Activated CD4-positive, alpha-beta memory T cell treated with anti-CD3 and anti-CD28 coated beads, Interleukin-2, amount 10 ng/mL, durations not matched to agents 7 days and 5 days (primary cell): ENCODE results near the gene FAIM2. TPM values are rescaled to one million over a fixed set of nuclear protein-coding genes. Genes with fewer than 3 reads are reported as not detected.

Source experiments
- CTCF ChIA-PET: fragments of 350-600 bp; sonication (Branson Sonifier 250); formaldehyde crosslinking; loops from one replicate; lab custom pipeline; 2021; ENCODE audit warnings: antibody characterized with exemption, inconsistent platforms; lab: Charles Lee
- POLR2A ChIA-PET: fragments of 350-600 bp; sonication (Branson Sonifier 250); formaldehyde crosslinking; loops from one replicate; lab custom pipeline; 2021; ENCODE audit warnings: antibody characterized with exemption; lab: Charles Lee
- DNase-seq: peaks from one replicate; pipeline ENCODE4 v3.0.0-alpha.2; 2020
- H3K27ac Mint-ChIP-seq: one replicate; pipeline ENCODE4 v1.8.0; 2021; ENCODE audit warnings: mild to moderate bottlenecking, mixed read lengths
- H3K27me3 Mint-ChIP-seq: one replicate; pipeline ENCODE4 v1.8.0; 2021; ENCODE audit warnings: mixed read lengths
- H3K36me3 Mint-ChIP-seq: one replicate; pipeline ENCODE4 v1.8.0; 2021; ENCODE audit warnings: low read depth, mixed read lengths
- H3K4me1 Mint-ChIP-seq: one replicate; pipeline ENCODE4 v1.8.0; 2021; ENCODE audit warnings: mixed read lengths
- H3K4me3 Mint-ChIP-seq: one replicate; pipeline ENCODE4 v1.8.0; 2021; ENCODE audit warnings: mild to moderate bottlenecking, mixed read lengths
- H3K9me3 Mint-ChIP-seq: one replicate; pipeline ENCODE4 v1.8.0; 2021; ENCODE audit warnings: mixed read lengths
- total RNA-seq, 2 experiments: library from RNA; stranded (reverse); gene quantifications; one replicate each; pipeline ENCODE4 v1.2.3, GENCODE V29; 2021

The FAIM2 gene
- total RNA-seq, 2 experiments from 2014 or later = 0.78 to 0.95 TPM

DNA sequence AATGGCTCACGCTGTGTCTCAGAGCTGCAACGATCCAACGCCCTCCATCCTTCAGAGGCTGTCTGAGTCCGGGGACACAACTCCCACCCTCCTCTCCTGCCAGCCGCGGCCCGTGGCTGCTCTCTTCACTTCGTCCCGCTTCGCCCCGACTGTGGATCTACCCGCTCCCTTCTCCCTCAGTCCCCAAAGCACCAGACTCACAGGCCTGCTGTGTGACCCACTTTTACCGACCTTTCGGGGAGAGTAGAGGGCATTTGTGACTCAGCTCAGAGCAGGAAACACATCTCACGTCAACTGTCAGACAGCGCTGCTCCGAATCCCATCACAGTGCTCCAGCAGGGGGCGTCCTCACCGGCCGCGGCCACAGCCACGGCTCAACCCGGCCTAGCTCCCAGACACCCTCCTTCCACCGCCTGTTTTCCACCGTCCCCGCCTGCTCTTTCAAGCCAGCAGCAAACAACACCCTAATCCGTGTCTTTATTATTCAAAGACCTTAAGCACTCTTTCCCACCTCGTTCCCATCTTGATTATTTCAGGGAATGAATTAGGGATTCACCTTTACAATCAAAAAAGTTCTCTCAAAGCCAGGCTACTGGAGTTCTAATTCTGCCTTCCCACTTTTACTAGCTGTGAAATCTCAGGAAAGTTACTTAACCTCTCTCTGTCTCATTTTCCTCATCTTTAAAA lies 41.8 kb upstream of the FAIM2 start:
- ChIA-PET POLR2A (interaction anchor here (0.9 to 1.9 kb wide), 13 partner anchors 8 to 274 kb away, joined by 3 to 11 read pairs (median 4); partner anchors contain the start of genes BCDIN3D, RACGAP1 and SMARCD1), CTCF (interaction anchor here (0.5 to 4.5 kb wide), 58 partner anchors 8 to 575 kb away, joined by 3 to 86 read pairs (median 4); partner anchors contain the start of genes BCDIN3D, COX14, FAIM2 and RACGAP1)
- H3K27me3 Mint-ChIP-seq = peaks cover 4% of the 10 kb centered on the region
- H3K4me3 Mint-ChIP-seq = peak overlapping the region; percentile 82
- no peaks in the 10 kb centered on the region for H3K36me3 Mint-ChIP-seq
- peaks cover 55% of the 10 kb centered on the region for H3K4me1 Mint-ChIP-seq
- H3K9me3 Mint-ChIP-seq = no peaks in the 10 kb centered on the region
- peak overlapping the region; percentile 90 for H3K27ac Mint-ChIP-seq
- DNase-seq = peak; percentile 89

DNA sequence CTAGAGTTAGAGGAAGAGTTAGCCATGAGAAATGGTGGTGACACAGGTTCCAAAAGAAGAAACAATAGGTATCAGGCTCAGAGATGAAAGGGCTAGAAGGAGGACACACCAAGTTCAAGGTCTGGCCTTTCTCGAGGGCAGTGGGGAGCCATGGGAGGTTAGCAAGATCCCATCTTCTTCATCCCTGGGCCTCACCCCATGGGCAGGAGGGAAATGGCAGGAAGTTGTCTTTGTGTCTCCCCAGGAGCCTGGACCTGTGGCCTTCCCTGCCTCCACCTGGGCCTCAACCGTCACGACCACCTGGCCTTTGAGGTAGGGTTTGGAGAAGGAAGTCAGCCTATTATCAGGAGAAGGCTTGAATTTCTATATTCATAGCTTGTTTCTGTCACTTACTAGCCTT lies 41.0 kb upstream of the FAIM2 start:
- peak overlapping the region; percentile 90 for H3K27ac Mint-ChIP-seq
- POLR2A ChIA-PET = interaction anchor here (1.4 to 1.9 kb wide), 4 partner anchors 8 to 140 kb away, joined by 3 to 11 read pairs (median 8); partner anchors contain the start of gene SMARCD1
- peak overlapping the region; percentile 82 for H3K4me3 Mint-ChIP-seq
- no peaks in the 10 kb centered on the region for H3K9me3 Mint-ChIP-seq
- no peaks in the 10 kb centered on the region for H3K36me3 Mint-ChIP-seq
- CTCF ChIA-PET = interaction anchor here (1.0 to 4.5 kb wide), 19 partner anchors 10 to 364 kb away, joined by 3 to 86 read pairs (median 6); partner anchors contain the start of genes FAIM2, SMARCD1 and TMBIM6
- no peak for DNase-seq
- peaks cover 4% of the 10 kb centered on the region for H3K27me3 Mint-ChIP-seq
- H3K4me1 Mint-ChIP-seq = peaks cover 55% of the 10 kb centered on the region

DNA sequence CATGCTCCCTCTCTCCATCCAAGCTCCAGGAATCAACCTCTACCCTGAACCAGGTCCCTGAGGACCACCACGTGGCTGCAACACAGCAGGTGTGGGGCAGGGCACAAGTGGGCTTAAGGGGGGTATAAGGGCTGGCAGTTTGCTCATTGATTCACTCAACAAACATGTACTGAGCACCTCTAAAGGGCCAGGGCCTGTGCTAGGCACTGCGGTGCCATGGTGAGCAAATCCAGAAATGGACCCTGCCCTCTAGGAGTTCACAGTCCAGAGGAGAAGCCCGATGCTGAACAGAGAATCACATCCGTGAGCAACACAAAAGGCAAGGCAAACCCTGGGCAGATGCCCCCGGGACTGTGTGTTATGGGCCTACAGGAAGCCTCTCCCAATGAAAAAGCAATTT lies 40.3 kb upstream of the FAIM2 start:
- DNase-seq = no peak
- peaks cover 55% of the 10 kb centered on the region for H3K4me1 Mint-ChIP-seq

DNA sequence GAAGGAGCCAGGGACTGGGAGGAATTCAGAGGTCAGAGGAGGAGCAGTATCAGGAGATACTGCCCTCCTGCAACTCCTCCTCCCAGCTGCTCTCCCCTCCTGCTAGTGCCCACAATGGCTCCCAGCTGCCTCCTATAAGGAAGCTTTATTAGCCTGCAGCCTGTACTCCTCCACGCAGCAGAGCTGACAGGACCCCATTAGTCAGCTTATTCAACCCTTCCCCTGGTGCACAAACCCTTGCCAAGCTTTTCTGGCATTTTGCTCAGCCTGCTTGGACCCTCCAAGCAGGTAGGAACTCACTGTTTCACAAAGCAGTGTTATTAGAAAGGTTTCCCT lies 39.9 kb upstream of the FAIM2 start:
- ChIA-PET POLR2A (interaction anchor here (1.4 kb wide), 1 partner anchor 202 kb away, joined by 7 read pairs; the partner anchor contains the start of gene TMBIM6), CTCF (interaction anchor here (1.2 to 2.5 kb wide), 4 partner anchors 14 to 202 kb away, joined by 3 to 22 read pairs (median 4); partner anchors contain the start of genes COX14 and TMBIM6)
- H3K36me3 Mint-ChIP-seq = no peaks in the 10 kb centered on the region
- H3K4me3 Mint-ChIP-seq = peak overlapping the region; percentile 43
- peaks cover 55% of the 10 kb centered on the region for H3K4me1 Mint-ChIP-seq
- no peaks in the 10 kb centered on the region for H3K27me3 Mint-ChIP-seq
- DNase-seq = no peak
- H3K27ac Mint-ChIP-seq = peak overlapping the region; percentile 82
- H3K9me3 Mint-ChIP-seq = no peaks in the 10 kb centered on the region

More for the DNA sequence above, 40.3 kb upstream of the FAIM2 start:
- CTCF ChIA-PET = interaction anchor here (1.2 to 2.5 kb wide), 2 partner anchors 14 to 23 kb away, joined by 3 to 22 read pairs; no protein-coding TSS in a partner anchor
- Mint-ChIP-seq H3K27me3 (peaks cover 4% of the 10 kb centered on the region), H3K4me3 (peak overlapping the region; percentile 82), H3K36me3 (no peaks in the 10 kb centered on the region), H3K9me3 (no peaks in the 10 kb centered on the region), H3K27ac (peak overlapping the region; percentile 90)
- POLR2A ChIA-PET = no interaction called here

DNA sequence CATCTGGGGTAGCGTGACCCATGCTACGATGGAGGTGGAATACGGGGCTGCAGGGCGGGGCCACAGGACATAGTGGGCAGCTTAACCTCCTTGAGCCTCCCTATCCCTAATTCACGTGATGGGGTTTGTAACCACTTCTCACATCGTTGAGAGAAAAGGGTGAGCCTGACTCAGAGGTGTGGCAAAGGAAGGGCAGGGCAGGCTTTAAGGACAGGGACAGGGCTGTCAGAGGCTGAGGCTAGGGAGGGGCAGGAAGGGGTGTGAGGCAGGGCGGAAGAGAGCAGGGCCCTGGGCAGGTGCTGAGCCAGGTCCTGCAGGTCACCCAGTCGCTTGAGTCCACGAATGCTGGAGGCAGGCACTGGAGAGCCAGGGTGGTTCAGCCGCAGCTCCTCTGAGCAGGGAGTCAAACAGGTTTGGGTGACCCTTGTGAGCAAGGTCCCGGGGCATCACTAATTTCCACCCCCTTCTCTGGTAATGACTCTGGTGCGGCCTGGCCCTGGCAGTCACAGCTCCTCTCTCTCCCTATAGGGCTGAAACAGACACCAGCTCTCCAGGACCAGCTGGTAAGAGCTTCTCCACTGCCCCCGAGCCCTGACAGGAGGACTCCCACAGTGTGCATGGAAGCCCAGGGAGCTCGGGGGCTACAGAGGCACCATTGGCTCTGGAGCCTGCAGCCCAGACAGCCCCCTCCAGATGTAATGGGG lies 39.4 kb upstream of the FAIM2 start:
- no peaks in the 10 kb centered on the region for H3K36me3 Mint-ChIP-seq
- ChIA-PET CTCF (interaction anchor here (0.9 to 2.5 kb wide), 7 partner anchors 11 to 202 kb away, joined by 3 to 22 read pairs (median 4); partner anchors contain the start of genes COX14 and TMBIM6), POLR2A (interaction anchor here (0.7 to 1.4 kb wide), 8 partner anchors 14 to 1106 kb away, joined by 3 to 7 read pairs (median 4); partner anchors contain the start of genes LETMD1, RACGAP1, TMBIM6 and TUBA1B)
- no peaks in the 10 kb centered on the region for H3K9me3 Mint-ChIP-seq
- no peaks in the 10 kb centered on the region for H3K27me3 Mint-ChIP-seq
- peak overlapping the region; percentile 82 for H3K27ac Mint-ChIP-seq
- DNase-seq = peak; percentile 73
- peak overlapping the region; percentile 43 for H3K4me3 Mint-ChIP-seq
- H3K4me1 Mint-ChIP-seq = peaks cover 55% of the 10 kb centered on the region

DNA sequence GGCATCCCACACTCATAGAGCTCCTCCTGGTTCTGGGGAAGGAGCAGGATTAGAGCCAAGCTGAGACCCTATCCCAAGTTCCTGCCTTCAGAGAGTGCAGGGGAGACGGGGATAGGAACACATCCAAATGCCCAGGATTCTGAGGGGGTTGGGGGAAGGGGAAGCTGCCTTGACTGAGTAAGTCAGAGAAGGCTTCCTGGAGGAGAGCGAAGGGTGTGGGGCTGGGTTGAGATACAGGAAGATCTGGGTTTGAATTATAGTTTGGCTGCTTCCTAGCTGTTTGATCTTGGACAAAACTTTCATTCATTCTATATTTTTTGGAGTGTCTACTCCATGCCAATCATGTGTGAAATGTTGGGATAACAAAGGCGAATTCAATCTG lies 38.8 kb upstream of the FAIM2 start:
- POLR2A ChIA-PET = interaction anchor here (0.7 to 1.4 kb wide), 8 partner anchors 15 to 1106 kb away, joined by 3 to 7 read pairs (median 4); partner anchors contain the start of genes LETMD1, RACGAP1, TMBIM6 and TUBA1B

DNA sequence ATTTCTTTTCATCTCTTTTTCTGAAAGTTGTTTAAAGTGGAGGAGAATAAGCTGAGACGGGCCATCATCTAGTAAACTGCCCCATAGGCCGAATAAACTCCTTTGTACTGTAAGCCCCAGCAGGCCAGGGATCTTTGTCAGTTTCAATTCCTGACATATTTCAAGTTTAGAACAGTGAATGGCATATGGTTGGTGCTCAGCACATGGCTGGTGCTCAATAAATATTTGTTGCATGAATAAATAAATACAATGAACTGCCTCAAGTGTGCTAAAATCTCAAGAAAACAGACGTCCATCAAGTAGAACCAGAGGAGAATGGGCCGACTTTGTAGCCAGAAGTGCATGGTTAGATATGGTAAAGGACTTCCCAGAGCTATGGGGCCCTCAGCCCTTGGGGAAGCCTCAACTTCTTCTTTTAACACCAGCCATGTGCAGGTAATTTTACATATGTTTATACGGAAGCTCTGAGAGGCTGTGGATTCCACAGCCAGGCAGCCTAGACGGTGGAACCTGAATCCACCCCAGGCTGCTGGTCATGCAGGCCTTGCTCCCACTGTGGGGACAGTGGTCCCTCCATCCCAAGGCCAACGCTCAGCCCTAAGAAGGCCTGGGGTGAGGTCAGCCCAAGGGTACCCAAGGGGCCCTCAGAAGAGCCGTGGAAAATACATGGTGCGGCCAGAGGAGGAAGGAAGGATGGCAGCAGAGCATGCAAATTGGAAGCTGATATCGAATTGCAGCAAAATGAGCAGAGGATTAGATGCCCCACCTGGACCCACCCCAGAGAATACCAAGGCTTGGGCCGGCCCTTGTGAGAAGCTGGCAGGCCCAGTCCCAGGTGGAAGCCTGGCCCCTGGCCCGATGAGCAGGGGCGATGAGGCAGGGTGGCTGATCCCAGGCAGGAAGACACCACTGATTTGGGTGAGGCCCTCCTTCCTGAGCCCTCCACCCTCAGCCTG lies 38.1 kb upstream of the FAIM2 start:
- H3K9me3 Mint-ChIP-seq = no peaks in the 10 kb centered on the region
- peak overlapping the region; percentile 82 for H3K27ac Mint-ChIP-seq
- CTCF ChIA-PET = interaction anchor here (0.9 to 2.7 kb wide), 7 partner anchors 10 to 201 kb away, joined by 4 to 22 read pairs (median 4); partner anchors contain the start of genes COX14 and TMBIM6
- no peaks in the 10 kb centered on the region for H3K36me3 Mint-ChIP-seq
- DNase-seq = no peak
- peaks cover 55% of the 10 kb centered on the region for H3K4me1 Mint-ChIP-seq
- POLR2A ChIA-PET = interaction anchor here (0.7 to 1.4 kb wide), 8 partner anchors 15 to 1107 kb away, joined by 3 to 7 read pairs (median 4); partner anchors contain the start of genes LETMD1, RACGAP1, TMBIM6 and TUBA1B
- no peak overlapping the region for H3K4me3 Mint-ChIP-seq
- H3K27me3 Mint-ChIP-seq = no peaks in the 10 kb centered on the region

More for the DNA sequence above, 38.8 kb upstream of the FAIM2 start:
- DNase-seq = no peak
- Mint-ChIP-seq H3K27me3 (no peaks in the 10 kb centered on the region), H3K27ac (peak overlapping the region; percentile 82), H3K36me3 (no peaks in the 10 kb centered on the region), H3K4me1 (peaks cover 55% of the 10 kb centered on the region), H3K9me3 (no peaks in the 10 kb centered on the region), H3K4me3 (no peak overlapping the region)
- CTCF ChIA-PET = interaction anchor here (0.9 to 2.5 kb wide), 6 partner anchors 10 to 201 kb away, joined by 4 to 22 read pairs (median 4); partner anchors contain the start of genes COX14 and TMBIM6

DNA sequence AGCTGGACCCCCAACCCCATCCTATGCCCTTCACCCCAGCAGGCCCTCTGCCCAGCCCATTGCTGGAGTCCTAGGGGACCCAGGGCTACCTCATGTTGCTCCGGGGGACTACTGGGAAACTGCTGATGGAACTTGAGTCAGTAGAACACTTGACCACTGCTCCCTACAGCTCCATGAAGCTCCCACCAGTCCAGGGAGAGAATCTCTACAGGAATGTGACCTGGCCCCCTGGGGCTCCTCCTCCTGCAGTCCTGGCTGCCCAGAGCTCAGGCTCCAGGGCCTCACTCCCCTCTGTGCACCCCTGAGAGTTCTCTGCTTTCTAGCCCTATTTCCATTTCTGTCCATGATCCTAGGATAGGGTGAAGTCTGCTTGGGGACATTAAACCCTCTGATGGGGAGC lies 36.0 kb upstream of the FAIM2 start:
- Mint-ChIP-seq H3K27me3 (peaks cover 7% of the 10 kb centered on the region), H3K4me1 (peaks cover 38% of the 10 kb centered on the region), H3K36me3 (no peaks in the 10 kb centered on the region), H3K27ac (no peak overlapping the region), H3K4me3 (no peak overlapping the region), H3K9me3 (no peaks in the 10 kb centered on the region)
- no peak for DNase-seq
- CTCF ChIA-PET = interaction anchor here (0.6 to 2.7 kb wide), 2 partner anchors 27 to 1088 kb away, joined by 3 to 9 read pairs; no protein-coding TSS in a partner anchor
- POLR2A ChIA-PET = interaction anchor here (0.8 to 1.5 kb wide), 2 partner anchors 34 to 37 kb away, joined by 3 read pairs; no protein-coding TSS in a partner anchor

DNA sequence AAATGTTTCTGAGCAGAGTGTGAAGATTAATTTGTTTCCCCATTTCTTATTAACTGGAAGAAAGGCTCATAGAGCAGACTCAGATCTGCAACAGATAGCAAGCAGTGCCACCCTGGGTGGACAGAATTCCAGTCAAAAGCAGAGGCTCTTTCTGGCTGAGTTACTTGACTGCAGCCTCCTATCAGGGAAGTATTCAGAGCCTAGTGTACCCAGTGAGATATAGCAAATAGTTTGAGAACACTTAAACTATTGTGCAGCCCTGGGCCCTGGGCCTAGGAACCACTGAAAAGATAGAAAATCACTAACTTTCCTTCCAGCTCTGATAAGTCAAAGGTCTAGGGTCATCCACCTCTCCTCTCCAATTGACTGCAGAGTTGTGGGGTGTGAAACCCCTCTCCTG lies 35.6 kb upstream of the FAIM2 start:
- CTCF ChIA-PET = interaction anchor here (2.7 kb wide), 1 partner anchor 28 kb away, joined by 9 read pairs; no protein-coding TSS in a partner anchor
- DNase-seq = no peak
- Mint-ChIP-seq H3K27me3 (peaks cover 10% of the 10 kb centered on the region), H3K36me3 (no peaks in the 10 kb centered on the region), H3K27ac (no peak overlapping the region), H3K4me3 (no peak overlapping the region), H3K9me3 (no peaks in the 10 kb centered on the region), H3K4me1 (peaks cover 34% of the 10 kb centered on the region)
- POLR2A ChIA-PET = interaction anchor here (0.8 to 1.5 kb wide), 2 partner anchors 34 to 37 kb away, joined by 3 read pairs; no protein-coding TSS in a partner anchor

DNA sequence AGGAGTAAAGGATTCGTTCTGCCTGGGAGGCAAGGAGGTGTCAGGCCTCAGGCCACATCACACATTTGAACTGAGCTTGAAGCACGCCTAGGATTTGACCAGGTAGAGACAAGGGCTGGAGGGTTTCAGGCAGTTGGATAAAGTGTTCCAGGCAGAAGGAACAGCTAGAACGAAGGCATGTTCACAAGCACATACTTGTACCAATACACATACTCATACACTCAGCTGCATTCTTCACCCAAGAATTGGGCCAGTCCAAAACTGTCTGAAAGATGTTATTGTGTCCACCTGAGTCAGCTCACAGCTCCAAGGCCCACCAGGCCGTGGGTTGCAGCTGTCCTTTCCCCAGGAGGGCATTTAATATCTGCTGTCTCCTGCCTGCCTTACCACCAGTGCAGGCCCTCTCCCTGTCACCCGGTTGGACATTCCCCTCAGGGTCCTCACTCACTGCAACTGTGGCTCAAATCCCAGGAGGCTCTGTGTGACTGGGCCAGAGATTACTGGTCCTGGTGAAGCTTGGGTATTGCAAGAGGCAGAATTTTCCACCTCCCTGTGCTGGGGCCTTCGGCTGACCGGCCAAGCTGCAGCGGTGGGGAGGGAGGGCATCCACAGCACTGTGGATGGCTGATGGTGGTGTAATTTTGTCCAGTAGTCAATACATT lies 34.1 kb upstream of the FAIM2 start:
- ChIA-PET POLR2A (interaction anchor here (0.8 to 1.6 kb wide), 2 partner anchors 8 to 196 kb away, joined by 3 to 11 read pairs; partner anchors contain the start of gene TMBIM6), CTCF (interaction anchor here (1.4 to 1.5 kb wide), 2 partner anchors 8 to 30 kb away, joined by 6 to 8 read pairs; no protein-coding TSS in a partner anchor)
- no peaks in the 10 kb centered on the region for H3K9me3 Mint-ChIP-seq
- H3K36me3 Mint-ChIP-seq = no peaks in the 10 kb centered on the region
- peaks cover 18% of the 10 kb centered on the region for H3K4me1 Mint-ChIP-seq
- H3K4me3 Mint-ChIP-seq = no peak overlapping the region
- peaks cover 10% of the 10 kb centered on the region for H3K27me3 Mint-ChIP-seq
- no peak overlapping the region for H3K27ac Mint-ChIP-seq
- DNase-seq = no peak

DNA sequence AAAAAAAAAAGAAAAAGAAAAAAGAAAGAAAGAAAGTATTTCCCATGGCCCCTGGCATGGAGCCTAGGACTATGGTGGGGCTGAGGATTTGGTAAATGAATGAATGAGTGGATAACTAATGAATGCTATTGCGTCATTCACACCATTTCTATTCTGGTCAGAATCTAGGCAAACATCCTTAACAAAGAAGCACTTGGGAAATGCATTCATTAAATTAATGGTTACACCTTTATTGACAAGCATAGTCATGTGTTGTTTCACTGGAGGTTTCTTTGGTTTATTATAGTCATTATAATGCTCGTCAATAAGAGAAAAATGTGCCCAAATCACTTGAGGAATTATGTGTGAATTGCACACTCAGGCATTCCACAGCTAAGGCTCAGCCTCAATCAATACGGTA lies 33.2 kb upstream of the FAIM2 start:
- H3K36me3 Mint-ChIP-seq = no peaks in the 10 kb centered on the region
- H3K4me3 Mint-ChIP-seq = no peak overlapping the region
- POLR2A ChIA-PET = interaction anchor here (0.8 to 1.6 kb wide), 2 partner anchors 9 to 195 kb away, joined by 3 to 11 read pairs; partner anchors contain the start of gene TMBIM6
- no peaks in the 10 kb centered on the region for H3K9me3 Mint-ChIP-seq
- no peak overlapping the region for H3K27ac Mint-ChIP-seq
- peaks cover 10% of the 10 kb centered on the region for H3K4me1 Mint-ChIP-seq
- no peak for DNase-seq
- CTCF ChIA-PET = interaction anchor here (1.4 to 1.5 kb wide), 2 partner anchors 9 to 30 kb away, joined by 6 to 8 read pairs; no protein-coding TSS in a partner anchor
- peaks cover 10% of the 10 kb centered on the region for H3K27me3 Mint-ChIP-seq
